Activated CD4-positive, alpha-beta T cell treated with anti-CD3 and anti-CD28 coated beads, Interleukin-2, amount 10 ng/mL, durations not matched to agents 7 days and 5 days (primary cell): ENCODE measurements around the gene LDLRAD4. TPM values are rescaled to one million over a fixed set of nuclear protein-coding genes. Genes with fewer than 3 reads are reported as not detected.

Experiments used
- CTCF ChIA-PET: fragments of 350-600 bp; sonication (Branson Sonifier 250); formaldehyde crosslinking; loops from one replicate; lab custom pipeline; 2021; ENCODE audit warnings: antibody characterized with exemption; lab: Charles Lee
- POLR2A ChIA-PET: fragments of 350-600 bp; sonication (Branson Sonifier 250); formaldehyde crosslinking; loops from one replicate; lab custom pipeline; 2021; ENCODE audit warnings: antibody characterized with exemption; lab: Charles Lee
- DNase-seq: peaks from one replicate; pipeline ENCODE4 v3.0.0-alpha.2; 2020
- H3K27ac Mint-ChIP-seq: one replicate; pipeline ENCODE4 v1.8.0; 2021; ENCODE audit warnings: mild to moderate bottlenecking, moderate library complexity, mixed read lengths
- H3K27me3 Mint-ChIP-seq: one replicate; pipeline ENCODE4 v1.8.0; 2021; ENCODE audit warnings: mixed read lengths
- H3K36me3 Mint-ChIP-seq: one replicate; pipeline ENCODE4 v1.8.0; 2021; ENCODE audit warnings: low read depth, mixed read lengths
- H3K4me1 Mint-ChIP-seq: one replicate; pipeline ENCODE4 v1.8.0; 2021; ENCODE audit warnings: mixed read lengths
- H3K4me3 Mint-ChIP-seq: one replicate; pipeline ENCODE4 v1.8.0; 2021; ENCODE audit warnings: mild to moderate bottlenecking, moderate library complexity, mixed read lengths
- H3K9me3 Mint-ChIP-seq: one replicate; pipeline ENCODE4 v1.8.0; 2021; ENCODE audit warnings: mixed read lengths
- total RNA-seq, 2 experiments: library from RNA; stranded (reverse); gene quantifications; one replicate each; pipeline ENCODE4 v1.2.3, GENCODE V29; 2021

Gene LDLRAD4
- total RNA-seq, 2 experiments from 2014 or later, result 23.8 to 28.6 TPM

GRCh38 chr18:13291299-13291698 is 72.7 kb downstream of the LDLRAD4 start:
- Mint-ChIP-seq H3K27me3 (no peaks in the 10 kb centered on the region), H3K4me3 (no peak overlapping the region)

GRCh38 chr18:13291745-13292447 is 73.3 kb downstream of the LDLRAD4 start:
- no peak for DNase-seq
- Mint-ChIP-seq H3K27ac (no peak overlapping the region), H3K27me3 (no peaks in the 10 kb centered on the region), H3K4me3 (no peak overlapping the region), H3K4me1 (peaks cover 48% of the 10 kb centered on the region), H3K9me3 (no peaks in the 10 kb centered on the region), H3K36me3 (no peaks in the 10 kb centered on the region)
- POLR2A ChIA-PET, result no interaction called here
- CTCF ChIA-PET, result no interaction called here

More at GRCh38 chr18:13291299-13291698, 72.7 kb downstream of the LDLRAD4 start:
- no peak overlapping the region for H3K27ac Mint-ChIP-seq
- no peaks in the 10 kb centered on the region for H3K36me3 Mint-ChIP-seq
- DNase-seq, result no peak
- peaks cover 48% of the 10 kb centered on the region for H3K4me1 Mint-ChIP-seq
- CTCF ChIA-PET, result interaction anchor here (1.2 kb wide), 1 partner anchor 27 kb away, joined by 5 read pairs; no protein-coding TSS in a partner anchor
- no peaks in the 10 kb centered on the region for H3K9me3 Mint-ChIP-seq
- POLR2A ChIA-PET, result interaction anchor here (0.6 kb wide), 1 partner anchor 408 kb away, joined by 4 read pairs; no protein-coding TSS in a partner anchor

- no peaks in the 10 kb centered on the region for H3K9me3 Mint-ChIP-seq
- no peak overlapping the region for H3K27ac Mint-ChIP-seq
- peaks cover 48% of the 10 kb centered on the region for H3K4me1 Mint-ChIP-seq
- H3K4me3 Mint-ChIP-seq, result no peak overlapping the region
- ChIA-PET POLR2A (no interaction called here), CTCF (no interaction called here)
- no peak for DNase-seq
- H3K36me3 Mint-ChIP-seq, result no peaks in the 10 kb centered on the region
- H3K27me3 Mint-ChIP-seq, result no peaks in the 10 kb centered on the region
These were observed 74.2 kb downstream of the LDLRAD4 start for GRCh38 chr18:13292736-13293135.

GRCh38 chr18:13294309-13294708 is 75.7 kb downstream of the LDLRAD4 start:
- CTCF ChIA-PET, result interaction anchor here (0.6 kb wide), 1 partner anchor 284 kb away, joined by 3 read pairs; no protein-coding TSS in a partner anchor
- H3K4me3 Mint-ChIP-seq, result no peak overlapping the region
- no peaks in the 10 kb centered on the region for H3K27me3 Mint-ChIP-seq
- no peak overlapping the region for H3K27ac Mint-ChIP-seq
- POLR2A ChIA-PET, result no interaction called here
- no peak for DNase-seq
- peaks cover 39% of the 10 kb centered on the region for H3K4me1 Mint-ChIP-seq
- no peaks in the 10 kb centered on the region for H3K36me3 Mint-ChIP-seq
- no peaks in the 10 kb centered on the region for H3K9me3 Mint-ChIP-seq

- Mint-ChIP-seq H3K27me3 (no peaks in the 10 kb centered on the region), H3K36me3 (no peaks in the 10 kb centered on the region), H3K4me1 (peaks cover 23% of the 10 kb centered on the region), H3K27ac (no peak overlapping the region), H3K9me3 (no peaks in the 10 kb centered on the region), H3K4me3 (no peak overlapping the region)
- ChIA-PET CTCF (no interaction called here), POLR2A (no interaction called here)
- DNase-seq, result no peak
These were observed 77.3 kb downstream of the LDLRAD4 start for GRCh38 chr18:13295894-13296293.

GRCh38 chr18:13296867-13297574 is 78.5 kb downstream of the LDLRAD4 start:
- CTCF ChIA-PET, result interaction anchor here (1.5 kb wide), 1 partner anchor 76 kb away, joined by 3 read pairs; no protein-coding TSS in a partner anchor
- no peak overlapping the region for H3K4me3 Mint-ChIP-seq
- H3K27ac Mint-ChIP-seq, result no peak overlapping the region
- DNase-seq, result no peak
- H3K4me1 Mint-ChIP-seq, result peaks cover 15% of the 10 kb centered on the region
- H3K36me3 Mint-ChIP-seq, result no peaks in the 10 kb centered on the region
- POLR2A ChIA-PET, result no interaction called here
- no peaks in the 10 kb centered on the region for H3K9me3 Mint-ChIP-seq
- no peaks in the 10 kb centered on the region for H3K27me3 Mint-ChIP-seq

- no peak overlapping the region for H3K4me3 Mint-ChIP-seq
- POLR2A ChIA-PET, result no interaction called here
These were observed 79.7 kb downstream of the LDLRAD4 start for GRCh38 chr18:13298262-13298661.

GRCh38 chr18:13300029-13300428 is 81.5 kb downstream of the LDLRAD4 start:
- H3K4me3 Mint-ChIP-seq, result no peak overlapping the region
- H3K36me3 Mint-ChIP-seq, result peaks cover 4% of the 10 kb centered on the region
- no peak for DNase-seq
- no peaks in the 10 kb centered on the region for H3K27me3 Mint-ChIP-seq
- H3K9me3 Mint-ChIP-seq, result peaks cover 2% of the 10 kb centered on the region
- peaks cover 11% of the 10 kb centered on the region for H3K4me1 Mint-ChIP-seq
- POLR2A ChIA-PET, result no interaction called here
- CTCF ChIA-PET, result no interaction called here
- no peak overlapping the region for H3K27ac Mint-ChIP-seq

More at GRCh38 chr18:13298262-13298661, 79.7 kb downstream of the LDLRAD4 start:
- CTCF ChIA-PET, result interaction anchor here (0.7 kb wide), 1 partner anchor 9 kb away, joined by 4 read pairs; no protein-coding TSS in a partner anchor
- no peak for DNase-seq
- H3K9me3 Mint-ChIP-seq, result no peaks in the 10 kb centered on the region
- no peaks in the 10 kb centered on the region for H3K27me3 Mint-ChIP-seq
- H3K4me1 Mint-ChIP-seq, result peaks cover 9% of the 10 kb centered on the region
- H3K36me3 Mint-ChIP-seq, result no peaks in the 10 kb centered on the region
- H3K27ac Mint-ChIP-seq, result no peak overlapping the region

- ChIA-PET CTCF (no interaction called here), POLR2A (no interaction called here)
- H3K27me3 Mint-ChIP-seq, result no peaks in the 10 kb centered on the region
- H3K4me3 Mint-ChIP-seq, result no peak overlapping the region
- no peak overlapping the region for H3K27ac Mint-ChIP-seq
- H3K4me1 Mint-ChIP-seq, result peaks cover 7% of the 10 kb centered on the region
- H3K36me3 Mint-ChIP-seq, result peaks cover 10% of the 10 kb centered on the region
- H3K9me3 Mint-ChIP-seq, result peaks cover 7% of the 10 kb centered on the region
- no peak for DNase-seq
These were observed 82.2 kb downstream of the LDLRAD4 start for GRCh38 chr18:13300796-13301195.

- H3K4me1 Mint-ChIP-seq, result peaks cover 3% of the 10 kb centered on the region
- ChIA-PET POLR2A (no interaction called here), CTCF (interaction anchor here (0.7 to 1.3 kb wide), 2 partner anchors 13 to 39 kb away, joined by 3 read pairs; no protein-coding TSS in a partner anchor)
- H3K27me3 Mint-ChIP-seq, result no peaks in the 10 kb centered on the region
- H3K9me3 Mint-ChIP-seq, result peaks cover 13% of the 10 kb centered on the region
- no peak overlapping the region for H3K4me3 Mint-ChIP-seq
- no peak overlapping the region for H3K27ac Mint-ChIP-seq
- H3K36me3 Mint-ChIP-seq, result peaks cover 12% of the 10 kb centered on the region
- DNase-seq, result no peak
These were observed 83.5 kb downstream of the LDLRAD4 start for GRCh38 chr18:13302040-13302439.

GRCh38 chr18:13302457-13303225 is 84.1 kb downstream of the LDLRAD4 start:
- no peak for DNase-seq
- Mint-ChIP-seq H3K9me3 (peaks cover 14% of the 10 kb centered on the region), H3K4me3 (no peak overlapping the region), H3K36me3 (peaks cover 12% of the 10 kb centered on the region), H3K4me1 (peaks cover 3% of the 10 kb centered on the region), H3K27ac (no peak overlapping the region), H3K27me3 (no peaks in the 10 kb centered on the region)
- CTCF ChIA-PET, result interaction anchor here (0.7 to 1.3 kb wide), 4 partner anchors 13 to 86 kb away, joined by 3 read pairs; no protein-coding TSS in a partner anchor
- POLR2A ChIA-PET, result interaction anchor here (0.6 kb wide), 1 partner anchor 30 kb away, joined by 3 read pairs; no protein-coding TSS in a partner anchor

- Mint-ChIP-seq H3K4me3 (no peak overlapping the region), H3K27me3 (no peaks in the 10 kb centered on the region), H3K27ac (no peak overlapping the region), H3K4me1 (peaks cover 13% of the 10 kb centered on the region), H3K36me3 (peaks cover 12% of the 10 kb centered on the region), H3K9me3 (peaks cover 14% of the 10 kb centered on the region)
- POLR2A ChIA-PET, result interaction anchor here (0.7 kb wide), 1 partner anchor 246 kb away, joined by 5 read pairs; no protein-coding TSS in a partner anchor
- CTCF ChIA-PET, result interaction anchor here (0.5 to 1.2 kb wide), 3 partner anchors 24 to 317 kb away, joined by 3 read pairs; no protein-coding TSS in a partner anchor
- DNase-seq, result no peak
These were observed 85.3 kb downstream of the LDLRAD4 start for GRCh38 chr18:13303756-13304364.
